Mononuclear cell (primary cell): ENCODE results near the gene MARVELD3. TPM values are rescaled to one million over a fixed set of nuclear protein-coding genes. Genes with fewer than 3 reads are reported as not detected.
"Not testable (repeated sequence)": the region's sequence is repeated elsewhere in the genome, so short reads cannot be mapped to it uniquely, and the experiment has no call there.

Experiments used
- H3K27me3 ChIP-seq: 2 replicates; pipeline ENCODE4 v1.6.0; 2011; ENCODE audit warnings: low read length, control low read depth; ENCODE audit not compliant: insufficient read depth
- H3K4me1 ChIP-seq: 2 replicates; pipeline ENCODE4 v1.5.1; 2011; ENCODE audit warnings: mild to moderate bottlenecking, low read length, control low read depth; ENCODE audit not compliant: insufficient read depth
- H3K4me3 ChIP-seq: 2 replicates; pipeline ENCODE4 v1.5.1; 2011; ENCODE audit warnings: mild to moderate bottlenecking, low read length, moderate library complexity
- H3K9me3 ChIP-seq: 2 replicates; pipeline ENCODE4 v1.5.1; 2011; ENCODE audit warnings: low read depth, mild to moderate bottlenecking, control low read depth, low read length
- total RNA-seq: library from RNA; depleted of rRNA; stranded (reverse); fragments of >200 nt; gene quantifications from one replicate; pipeline ENCODE4 v1.2.3, GENCODE V29; 2012

The MARVELD3 gene
- total RNA-seq: not detected

GRCh38 chr16:71626018-71626857, at the start of gene MARVELD3:
TSS of gene MARVELD3 (plus strand) at chr16:71626184. CDS start at chr16:71626230, 46 bp downstream.
- H3K4me3 ChIP-seq: peak within 1 kb of the TSS; percentile 8

GRCh38 chr16:71576971-71577370, 49.0 kb upstream of the MARVELD3 start, which contains the start of gene TAT:
TSS of gene TAT (minus strand) at chr16:71577092. CDS start at chr16:71576415, 677 bp downstream.
- H3K4me1 ChIP-seq: no peaks in the 10 kb centered on the region
- no peaks in the 10 kb centered on the region for H3K9me3 ChIP-seq
- no peak within 1 kb of the TSS for H3K4me3 ChIP-seq
- no peaks in the 10 kb centered on the region for H3K27me3 ChIP-seq

More at GRCh38 chr16:71626018-71626857, at the start of gene MARVELD3:
- Histone ChIP-seq H3K9me3 (no peaks in the 10 kb centered on the region), H3K4me1 (peaks cover 8% of the 10 kb centered on the region), H3K27me3 (peaks cover 29% of the 10 kb centered on the region)

GRCh38 chr16:71582553-71582848, 43.5 kb upstream of the MARVELD3 start:
- not testable (repeated sequence) for H3K9me3 ChIP-seq, H3K27me3 ChIP-seq, H3K4me3 ChIP-seq, H3K4me1 ChIP-seq

- H3K4me1 ChIP-seq: no peaks in the 10 kb centered on the region
- H3K9me3 ChIP-seq: no peaks in the 10 kb centered on the region
- H3K4me3 ChIP-seq: no peak overlapping the region
- no peaks in the 10 kb centered on the region for H3K27me3 ChIP-seq
Measured at GRCh38 chr16:71584543-71585317, 41.3 kb upstream of the MARVELD3 start.

- Histone ChIP-seq H3K4me3 (no peak overlapping the region), H3K9me3 (no peaks in the 10 kb centered on the region), H3K27me3 (no peaks in the 10 kb centered on the region), H3K4me1 (no peaks in the 10 kb centered on the region)
Measured at GRCh38 chr16:71585318-71585703, 40.7 kb upstream of the MARVELD3 start.

GRCh38 chr16:71589334-71589733, 36.6 kb upstream of the MARVELD3 start:
- H3K4me3 ChIP-seq, H3K4me1 ChIP-seq, H3K9me3 ChIP-seq, H3K27me3 ChIP-seq: not testable (repeated sequence)

- H3K9me3 ChIP-seq, H3K4me1 ChIP-seq, H3K27me3 ChIP-seq, H3K4me3 ChIP-seq: not testable (repeated sequence)
Measured at GRCh38 chr16:71590071-71590470, 35.9 kb upstream of the MARVELD3 start.

- no peak overlapping the region for H3K4me3 ChIP-seq
- no peaks in the 10 kb centered on the region for H3K4me1 ChIP-seq
- no peaks in the 10 kb centered on the region for H3K9me3 ChIP-seq
- H3K27me3 ChIP-seq: no peaks in the 10 kb centered on the region
Measured at GRCh38 chr16:71590584-71590983, 35.4 kb upstream of the MARVELD3 start.

GRCh38 chr16:71591917-71592316, 34.1 kb upstream of the MARVELD3 start:
- no peaks in the 10 kb centered on the region for H3K4me1 ChIP-seq
- H3K27me3 ChIP-seq: no peaks in the 10 kb centered on the region
- no peak overlapping the region for H3K4me3 ChIP-seq
- H3K9me3 ChIP-seq: no peaks in the 10 kb centered on the region

- H3K27me3 ChIP-seq: no peaks in the 10 kb centered on the region
- H3K4me3 ChIP-seq: no peak overlapping the region
- no peaks in the 10 kb centered on the region for H3K4me1 ChIP-seq
- no peaks in the 10 kb centered on the region for H3K9me3 ChIP-seq
Measured at GRCh38 chr16:71593048-71593999, 32.7 kb upstream of the MARVELD3 start.

- no peak overlapping the region for H3K4me3 ChIP-seq
- H3K4me1 ChIP-seq: no peaks in the 10 kb centered on the region
- H3K27me3 ChIP-seq: no peaks in the 10 kb centered on the region
- H3K9me3 ChIP-seq: no peaks in the 10 kb centered on the region
Measured at GRCh38 chr16:71594000-71594646, 31.9 kb upstream of the MARVELD3 start.

GRCh38 chr16:71595340-71595826, 30.6 kb upstream of the MARVELD3 start:
- H3K9me3 ChIP-seq, H3K4me3 ChIP-seq, H3K27me3 ChIP-seq, H3K4me1 ChIP-seq: not testable (repeated sequence)

- H3K9me3 ChIP-seq, H3K27me3 ChIP-seq, H3K4me3 ChIP-seq, H3K4me1 ChIP-seq: not testable (repeated sequence)
Measured at GRCh38 chr16:71598426-71598825, 27.6 kb upstream of the MARVELD3 start.

GRCh38 chr16:71600822-71601221, 25.2 kb upstream of the MARVELD3 start:
- no peaks in the 10 kb centered on the region for H3K27me3 ChIP-seq
- H3K9me3 ChIP-seq: no peaks in the 10 kb centered on the region
- no peak overlapping the region for H3K4me3 ChIP-seq
- H3K4me1 ChIP-seq: no peaks in the 10 kb centered on the region
